Measurements from ENCODE around the gene CD300LD. TPM values are rescaled to one million over a fixed set of nuclear protein-coding genes. Genes with fewer than 3 reads are reported as not detected.

Gene CD300LD
- polyA plus RNA-seq, 1 experiment: not detected

GRCh38 chr17:74625661-74626060, 33.6 kb upstream of the CD300LD start:
- CTCF ChIA-PET: interaction anchor here (1.1 kb wide), 1 partner anchor 40 kb away, joined by 3 read pairs; no protein-coding TSS in a partner anchor

GRCh38 chr17:74624131-74624530, 32.0 kb upstream of the CD300LD start:
- no peaks in the 10 kb centered on the region for H3K36me3 ChIP-seq (ENCODE audit: control insufficient read depth, insufficient read depth, low read length)
- ChIA-PET POLR2A (no interaction called here), CTCF (no interaction called here)
- no peaks in the 10 kb centered on the region for H3K27me3 ChIP-seq (ENCODE audit: control insufficient read depth, insufficient read depth, low read length)
- TF ChIP-seq CTCF (IDR thresholded peaks at IDR 0.05; ENCODE audit: insufficient read depth, low read depth, low read length): no peak
- DNase-seq (ENCODE audit: low read depth): no peak
- no peak overlapping the region for H3K4me3 ChIP-seq (ENCODE audit: low read depth, low read length)

More at GRCh38 chr17:74625661-74626060, 33.6 kb upstream of the CD300LD start:
- TF ChIP-seq CTCF (IDR thresholded peaks at IDR 0.05; ENCODE audit: insufficient read depth, low read depth, low read length): no peak
- Histone ChIP-seq H3K27me3 (ENCODE audit: control insufficient read depth, insufficient read depth, low read length) (no peaks in the 10 kb centered on the region), H3K36me3 (ENCODE audit: control insufficient read depth, insufficient read depth, low read length) (no peaks in the 10 kb centered on the region), H3K4me3 (ENCODE audit: low read depth, low read length) (no peak overlapping the region)
- POLR2A ChIA-PET: no interaction called here
- DNase-seq (ENCODE audit: low read depth): no peak

- no peak for DNase-seq (ENCODE audit: low read depth)
- Histone ChIP-seq H3K27me3 (ENCODE audit: control insufficient read depth, insufficient read depth, low read length) (no peaks in the 10 kb centered on the region), H3K36me3 (ENCODE audit: control insufficient read depth, insufficient read depth, low read length) (no peaks in the 10 kb centered on the region), H3K4me3 (ENCODE audit: low read depth, low read length) (no peak within 1 kb of the TSS)
- CTCF ChIA-PET: no interaction called here
- POLR2A ChIA-PET: no interaction called here
- no peak for TF ChIP-seq CTCF (IDR thresholded peaks at IDR 0.05; ENCODE audit: insufficient read depth, low read depth, low read length)
Observed at GRCh38 chr17:74623693-74624093, 31.6 kb upstream of the CD300LD start, which contains the start of gene CD300E. Gene CD300E, minus strand, starts transcription at chr17:74623738. Its CDS starts 117 bp downstream, at chr17:74623621.

GRCh38 chr17:74619077-74619673, 27.1 kb upstream of the CD300LD start:
- Histone ChIP-seq H3K27me3 (ENCODE audit: control insufficient read depth, insufficient read depth, low read length) (no peaks in the 10 kb centered on the region), H3K4me3 (ENCODE audit: low read depth, low read length) (no peak overlapping the region), H3K36me3 (ENCODE audit: control insufficient read depth, insufficient read depth, low read length) (no peaks in the 10 kb centered on the region)
- no peak for DNase-seq (ENCODE audit: low read depth)
- CTCF ChIA-PET: no interaction called here
- TF ChIP-seq CTCF (IDR thresholded peaks at IDR 0.05; ENCODE audit: insufficient read depth, low read depth, low read length): no peak
- POLR2A ChIA-PET: no interaction called here

- DNase-seq (ENCODE audit: low read depth): no peak
- TF ChIP-seq CTCF (IDR thresholded peaks at IDR 0.05; ENCODE audit: insufficient read depth, low read depth, low read length): no peak
- H3K4me3 ChIP-seq (ENCODE audit: low read depth, low read length): no peak overlapping the region
- ChIA-PET POLR2A (no interaction called here), CTCF (no interaction called here)
- no peaks in the 10 kb centered on the region for H3K36me3 ChIP-seq (ENCODE audit: control insufficient read depth, insufficient read depth, low read length)
- no peaks in the 10 kb centered on the region for H3K27me3 ChIP-seq (ENCODE audit: control insufficient read depth, insufficient read depth, low read length)
Observed at GRCh38 chr17:74618451-74618850, 26.4 kb upstream of the CD300LD start.

Data from BJ (cell line).